K562 (cell line): ENCODE data around the gene TMEM185B. TPM values are rescaled to one million over a fixed set of nuclear protein-coding genes. Genes with fewer than 3 reads are reported as not detected.

ENCODE experiments used
- BMI1 ChIP-seq: fragments of 150-350 bp; IDR thresholded peaks from 2 replicates; pipeline ENCODE4 v1.6.1; 2014; ENCODE audit warnings: low read length
- CAMTA2 ChIP-seq: fragments of 250-450 bp; sonication (Bioruptor Pico); conservative IDR thresholded peaks from 2 replicates; pipeline ENCODE4 v1.5.1; 2022
- PCBP1 ChIP-seq: fragments of 200-400 bp; formaldehyde crosslinking; IDR thresholded peaks from 2 replicates; pipeline ENCODE4 v1.6.1; 2018; ENCODE audit warnings: mild to moderate bottlenecking, low read depth, low read length; ENCODE audit not compliant: poor library complexity, severe bottlenecking
- RAD51 ChIP-seq: fragments of 450-650 bp; IDR thresholded peaks from 2 replicates; pipeline ENCODE4 v1.7.1; 2016; ENCODE audit warnings: low read depth, mild to moderate bottlenecking, borderline replicate concordance
- ZNF324 ChIP-seq: fragments of 250-450 bp; sonication (Bioruptor Pico); IDR thresholded peaks from 2 replicates; pipeline ENCODE4 v1.4.0; 2020; ENCODE audit warnings: mild to moderate bottlenecking
- ZNF584 ChIP-seq: fragments of 200-800 bp; sonication (Bioruptor generic); IDR thresholded peaks from 2 replicates; pipeline ENCODE4 v1.6.1; 2016; ENCODE audit warnings: low read depth, mild to moderate bottlenecking, missing genetic modification characterization, missing compliant biosample characterization
- polyA plus RNA-seq, 8 experiments: library from polyadenylated mRNA; depleted of rRNA in 4 of 8; stranded (reverse) in 5 of 8; unstranded in 3 of 8; fragments of >200 nt; fragmentation: Nextera tagmentation in 2 of 8; fragmentation: Illumina TruSeq in 1 of 8; extraction: Ambion mirVana in 2 of 8; extraction: Trizol in 1 of 8; gene quantifications; 2 replicates each; pipeline versions ENCODE4 v1.2.1 to v1.2.3, GENCODE V29; 2011 to 2014; ENCODE audit warnings: inconsistent platforms in 1 of 8, missing spikeins in 1 of 8
- total RNA-seq, 7 experiments: library from RNA; depleted of rRNA in 6 of 7; stranded (reverse); fragments of >200 nt in 6 of 7; fragmentation: Illumina TruSeq in 2 of 7; extraction: Trizol in 2 of 7; gene quantifications; 2 replicates each; pipeline versions ENCODE4 v1.2.1 to v1.2.3, GENCODE V29; 2011 to 2021; ENCODE audit warnings: low replicate concordance in 1 of 7
- TF ChIP-seq, protein P1 (sequence below): fragments of 250-450 bp; sonication (Bioruptor Pico); IDR thresholded peaks from 2 replicates; pipeline ENCODE4 v1.4.0; 2020; ENCODE audit warnings: mild to moderate bottlenecking
- TF ChIP-seq, protein P2 (sequence below): fragments of 250-450 bp; sonication (Bioruptor Pico); IDR thresholded peaks from 2 replicates; pipeline ENCODE4 v1.4.0; 2020

Gene TMEM185B
- total and polyA plus RNA-seq, 9 of the 15 experiments (the other 6 are each of a cell fraction or from before 2014, with no cell fraction given): 2.9 to 28.2 (median 11.5) TPM

DNA sequence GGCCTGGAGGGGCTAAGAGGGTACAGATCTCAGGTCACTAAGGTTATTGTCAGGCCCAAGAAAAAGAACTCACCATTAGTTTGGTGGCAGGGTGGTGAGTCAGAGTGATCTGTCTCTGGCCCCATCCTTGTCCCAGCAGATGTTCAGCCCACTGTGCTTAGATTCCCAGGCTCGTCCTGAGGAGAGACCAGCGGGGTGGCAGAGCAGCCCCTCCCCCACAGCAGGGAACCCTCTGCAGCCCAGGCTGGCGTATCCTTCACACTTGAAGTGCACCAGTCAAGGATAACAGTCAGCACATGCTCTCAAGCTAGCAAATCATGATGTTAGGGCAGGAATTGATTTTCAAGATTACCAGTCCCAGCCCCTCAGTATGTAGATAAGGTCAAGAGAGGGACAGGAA, 43.1 kb downstream of the TMEM185B start (continued):
- TF ChIP-seq ZNF324 (no peak), BMI1 (no peak), CAMTA2 (CRISPR knock-in tag) (no peak), ZNF584 (CRISPR knock-in tag) (no peak), RAD51 (no peak), PCBP1 (no peak)
- TF ChIP-seq, protein P1, sequence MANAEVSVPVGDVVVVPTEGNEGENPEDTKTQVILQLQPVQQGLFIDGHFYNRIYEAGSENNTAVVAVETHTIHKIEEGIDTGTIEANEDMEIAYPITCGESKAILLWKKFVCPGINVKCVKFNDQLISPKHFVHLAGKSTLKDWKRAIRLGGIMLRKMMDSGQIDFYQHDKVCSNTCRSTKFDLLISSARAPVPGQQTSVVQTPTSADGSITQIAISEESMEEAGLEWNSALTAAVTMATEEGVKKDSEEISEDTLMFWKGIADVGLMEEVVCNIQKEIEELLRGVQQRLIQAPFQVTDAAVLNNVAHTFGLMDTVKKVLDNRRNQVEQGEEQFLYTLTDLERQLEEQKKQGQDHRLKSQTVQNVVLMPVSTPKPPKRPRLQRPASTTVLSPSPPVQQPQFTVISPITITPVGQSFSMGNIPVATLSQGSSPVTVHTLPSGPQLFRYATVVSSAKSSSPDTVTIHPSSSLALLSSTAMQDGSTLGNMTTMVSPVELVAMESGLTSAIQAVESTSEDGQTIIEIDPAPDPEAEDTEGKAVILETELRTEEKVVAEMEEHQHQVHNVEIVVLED: no peak
- TF ChIP-seq, protein P2, sequence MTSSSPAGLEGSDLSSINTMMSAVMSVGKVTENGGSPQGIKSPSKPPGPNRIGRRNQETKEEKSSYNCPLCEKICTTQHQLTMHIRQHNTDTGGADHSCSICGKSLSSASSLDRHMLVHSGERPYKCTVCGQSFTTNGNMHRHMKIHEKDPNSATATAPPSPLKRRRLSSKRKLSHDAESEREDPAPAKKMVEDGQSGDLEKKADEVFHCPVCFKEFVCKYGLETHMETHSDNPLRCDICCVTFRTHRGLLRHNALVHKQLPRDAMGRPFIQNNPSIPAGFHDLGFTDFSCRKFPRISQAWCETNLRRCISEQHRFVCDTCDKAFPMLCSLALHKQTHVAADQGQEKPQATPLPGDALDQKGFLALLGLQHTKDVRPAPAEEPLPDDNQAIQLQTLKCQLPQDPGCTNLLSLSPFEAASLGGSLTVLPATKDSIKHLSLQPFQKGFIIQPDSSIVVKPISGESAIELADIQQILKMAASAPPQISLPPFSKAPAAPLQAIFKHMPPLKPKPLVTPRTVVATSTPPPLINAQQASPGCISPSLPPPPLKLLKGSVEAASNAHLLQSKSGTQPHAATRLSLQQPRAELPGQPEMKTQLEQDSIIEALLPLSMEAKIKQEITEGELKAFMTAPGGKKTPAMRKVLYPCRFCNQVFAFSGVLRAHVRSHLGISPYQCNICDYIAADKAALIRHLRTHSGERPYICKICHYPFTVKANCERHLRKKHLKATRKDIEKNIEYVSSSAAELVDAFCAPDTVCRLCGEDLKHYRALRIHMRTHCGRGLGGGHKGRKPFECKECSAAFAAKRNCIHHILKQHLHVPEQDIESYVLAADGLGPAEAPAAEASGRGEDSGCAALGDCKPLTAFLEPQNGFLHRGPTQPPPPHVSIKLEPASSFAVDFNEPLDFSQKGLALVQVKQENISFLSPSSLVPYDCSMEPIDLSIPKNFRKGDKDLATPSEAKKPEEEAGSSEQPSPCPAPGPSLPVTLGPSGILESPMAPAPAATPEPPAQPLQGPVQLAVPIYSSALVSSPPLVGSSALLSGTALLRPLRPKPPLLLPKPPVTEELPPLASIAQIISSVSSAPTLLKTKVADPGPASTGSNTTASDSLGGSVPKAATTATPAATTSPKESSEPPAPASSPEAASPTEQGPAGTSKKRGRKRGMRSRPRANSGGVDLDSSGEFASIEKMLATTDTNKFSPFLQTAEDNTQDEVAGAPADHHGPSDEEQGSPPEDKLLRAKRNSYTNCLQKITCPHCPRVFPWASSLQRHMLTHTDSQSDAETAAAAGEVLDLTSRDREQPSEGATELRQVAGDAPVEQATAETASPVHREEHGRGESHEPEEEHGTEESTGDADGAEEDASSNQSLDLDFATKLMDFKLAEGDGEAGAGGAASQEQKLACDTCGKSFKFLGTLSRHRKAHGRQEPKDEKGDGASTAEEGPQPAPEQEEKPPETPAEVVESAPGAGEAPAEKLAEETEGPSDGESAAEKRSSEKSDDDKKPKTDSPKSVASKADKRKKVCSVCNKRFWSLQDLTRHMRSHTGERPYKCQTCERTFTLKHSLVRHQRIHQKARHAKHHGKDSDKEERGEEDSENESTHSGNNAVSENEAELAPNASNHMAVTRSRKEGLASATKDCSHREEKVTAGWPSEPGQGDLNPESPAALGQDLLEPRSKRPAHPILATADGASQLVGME (CRISPR knock-in tag): no peak
